Loucy (cell line): Measurements from ENCODE around the gene C17orf107.

Experiments used
- H2AFZ ChIP-seq: fragments of 200-600 bp; sonication (generic); 2 replicates; pipeline ENCODE4 v1.6.0; 2016; ENCODE audit warnings: antibody characterized with exemption, mild to moderate bottlenecking, low read length, moderate library complexity
- H3F3A ChIP-seq: fragments of 200-600 bp; 2 replicates; pipeline ENCODE4 v1.6.0; 2016; ENCODE audit warnings: antibody characterized with exemption, low read depth, mild to moderate bottlenecking
- H3K27me3 ChIP-seq: fragments of 200-600 bp; sonication (generic); 2 replicates; pipeline ENCODE4 v1.6.1; 2014; ENCODE audit warnings: low read length, mild to moderate bottlenecking; ENCODE audit not compliant: insufficient read depth, poor library complexity, severe bottlenecking
- H3K36me3 ChIP-seq: fragments of 200-600 bp; sonication (generic); 2 replicates; pipeline ENCODE4 v1.6.1; 2016; ENCODE audit warnings: low read length; ENCODE audit not compliant: insufficient read depth
- H3K4me1 ChIP-seq: fragments of 200-600 bp; sonication (generic); 2 replicates; pipeline ENCODE4 v1.5.1; 2014; ENCODE audit warnings: low read length, mild to moderate bottlenecking; ENCODE audit not compliant: insufficient read depth, poor library complexity, severe bottlenecking
- H3K4me2 ChIP-seq: fragments of 200-600 bp; sonication (generic); 2 replicates; pipeline ENCODE4 v1.6.0; 2014; ENCODE audit warnings: antibody characterized with exemption, low read length, low read depth, mild to moderate bottlenecking; ENCODE audit not compliant: poor library complexity, severe bottlenecking
- H3K4me3 ChIP-seq: fragments of 200-600 bp; sonication (generic); 2 replicates; pipeline ENCODE4 v1.5.1; 2014; ENCODE audit warnings: low read length, mild to moderate bottlenecking, mixed read lengths; ENCODE audit not compliant: poor library complexity, severe bottlenecking
- H3K79me2 ChIP-seq: fragments of 200-600 bp; sonication (generic); 2 replicates; pipeline ENCODE4 v1.6.1; 2014; ENCODE audit warnings: low read length; ENCODE audit not compliant: insufficient read depth
- H3K9ac ChIP-seq: fragments of 200-600 bp; sonication (generic); 2 replicates; pipeline ENCODE4 v1.6.0; 2014; ENCODE audit warnings: mild to moderate bottlenecking, low read depth, low read length, moderate library complexity; ENCODE audit not compliant: poor library complexity, severe bottlenecking
- H3K9me2 ChIP-seq: fragments of 200-600 bp; sonication (generic); replicated peaks from 2 replicates; pipeline ENCODE4 v1.6.1; 2016; ENCODE audit warnings: low read depth, low read length, mixed read lengths
- H3K9me3 ChIP-seq: fragments of 200-600 bp; sonication (generic); 2 replicates; pipeline ENCODE4 v1.6.1; 2014; ENCODE audit warnings: mild to moderate bottlenecking, antibody characterized with exemption, low read length, low read depth; ENCODE audit not compliant: insufficient read depth
- H4K20me1 ChIP-seq: fragments of 200-600 bp; sonication (generic); 2 replicates; pipeline ENCODE4 v1.6.0; 2014; ENCODE audit warnings: antibody characterized with exemption, low read length, mild to moderate bottlenecking; ENCODE audit not compliant: insufficient read depth, poor library complexity, severe bottlenecking
- CTCF ChIP-seq: fragments of 200-600 bp; sonication (generic); conservative IDR thresholded peaks from 2 replicates; pipeline ENCODE4 v1.5.1; 2014; ENCODE audit warnings: mild to moderate bottlenecking, antibody characterized with exemption, low read length
- EZH2phosphoT487 ChIP-seq: fragments of 200-600 bp; IDR thresholded peaks from 2 replicates; pipeline ENCODE4 v1.6.1; 2018; ENCODE audit warnings: antibody characterized with exemption, mild to moderate bottlenecking, moderate library complexity, borderline replicate concordance

The C17orf107 gene

GRCh38 chr17:4899341-4900230 is at the start of gene C17orf107:
Gene C17orf107 (plus strand): TSS chr17:4899536. CDS start chr17:4899763, 227 bp downstream.
- no peak within 1 kb of the TSS for H3K4me3 ChIP-seq
- peaks cover 8% of the 10 kb centered on the region for H3K4me1 ChIP-seq
- H3K79me2 ChIP-seq: no peaks in the 10 kb centered on the region
- peaks cover 15% of the 10 kb centered on the region; the same call in 1 of the 2 replicates for H3K36me3 ChIP-seq
- no peaks in the 10 kb centered on the region for H3F3A ChIP-seq
- H2AFZ ChIP-seq: no peak within 1 kb of the TSS
- H3K9ac ChIP-seq: no peak within 1 kb of the TSS
- no peaks in the 10 kb centered on the region for H3K27me3 ChIP-seq
- H3K9me2 ChIP-seq: no peaks in the 10 kb centered on the region
- no peak within 1 kb of the TSS for H3K4me2 ChIP-seq
- no peak for TF ChIP-seq CTCF
- TF ChIP-seq EZH2phosphoT487: no peak
- no peaks in the 10 kb centered on the region for H3K9me3 ChIP-seq
- no peaks in the 10 kb centered on the region for H4K20me1 ChIP-seq

GRCh38 chr17:4850246-4850645 is 49.1 kb upstream of the C17orf107 start:
- Histone ChIP-seq H3K27me3 (no peaks in the 10 kb centered on the region), H3K4me3 (no peak overlapping the region), H2AFZ (no peak overlapping the region), H3K36me3 (no peaks in the 10 kb centered on the region), H4K20me1 (peaks cover 54% of the 10 kb centered on the region), H3K4me1 (no peaks in the 10 kb centered on the region), H3K4me2 (no peak overlapping the region), H3K9me2 (no peaks in the 10 kb centered on the region), H3K9ac (no peak overlapping the region), H3K79me2 (peaks cover 6% of the 10 kb centered on the region; the same call in 1 of the 2 replicates), H3K9me3 (no peaks in the 10 kb centered on the region), H3F3A (no peaks in the 10 kb centered on the region)
- TF ChIP-seq CTCF (no peak), EZH2phosphoT487 (no peak)

GRCh38 chr17:4851084-4851483 is 48.3 kb upstream of the C17orf107 start:
- Histone ChIP-seq H3K4me1 (no peaks in the 10 kb centered on the region), H3K27me3 (no peaks in the 10 kb centered on the region), H2AFZ (no peak overlapping the region), H3K79me2 (peaks cover 6% of the 10 kb centered on the region; the same call in 1 of the 2 replicates), H3K36me3 (no peaks in the 10 kb centered on the region), H3K9me2 (no peaks in the 10 kb centered on the region), H3K4me3 (no peak overlapping the region), H3K9me3 (no peaks in the 10 kb centered on the region), H3F3A (no peaks in the 10 kb centered on the region), H4K20me1 (peaks cover 54% of the 10 kb centered on the region), H3K4me2 (no peak overlapping the region), H3K9ac (no peak overlapping the region)
- TF ChIP-seq EZH2phosphoT487 (no peak), CTCF (no peak)
